GM18508 (cell line): ENCODE results near the gene MED20.

Source experiments
- ATAC-seq: cut with Tn5 transposase; IDR thresholded peaks from one replicate; pipeline ENCODE4 v1.9.1; 2021; ENCODE audit warnings: moderate number of reproducible peaks; ENCODE audit not compliant: insufficient read depth, unreplicated experiment

The MED20 gene

DNA sequence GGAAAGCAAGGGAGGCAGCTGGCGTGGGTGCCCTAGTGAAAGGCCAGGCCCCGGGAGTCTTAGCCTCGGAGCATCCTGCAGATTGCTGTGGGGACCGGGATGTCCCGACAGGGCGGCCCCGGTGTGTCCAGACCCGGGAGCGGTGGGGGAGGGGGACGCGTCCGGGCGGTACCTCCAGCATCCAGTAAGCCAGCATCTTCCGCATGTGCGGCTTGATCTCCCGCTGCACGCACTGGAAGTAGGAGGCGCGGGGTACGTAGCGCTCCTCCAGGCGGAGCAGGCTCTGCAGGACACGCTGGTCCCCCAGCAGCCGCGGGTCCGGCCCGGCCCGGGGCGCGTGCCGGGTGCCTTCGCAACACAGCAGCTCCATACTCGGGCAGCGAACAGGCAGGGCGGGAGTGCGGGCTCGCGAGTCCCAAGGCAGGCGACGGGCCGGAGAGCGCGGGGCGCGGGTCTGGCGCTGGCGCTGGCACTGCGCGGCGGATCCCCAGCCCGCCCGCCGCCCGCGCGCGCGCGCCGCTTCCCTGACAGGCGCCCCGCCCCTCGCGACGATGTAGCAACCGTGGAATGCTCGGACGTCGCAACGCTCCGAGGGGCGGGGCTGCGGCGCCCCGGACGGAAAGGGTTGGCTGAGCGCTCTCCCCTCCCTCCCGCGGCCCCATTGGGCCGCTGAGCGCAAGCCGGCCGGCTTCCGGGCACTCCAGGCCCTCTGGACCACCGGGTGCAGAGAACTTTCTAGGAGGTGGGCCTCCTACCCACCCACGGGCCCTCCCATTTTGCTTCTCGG is 20.5 kb upstream of the MED20 start, which contains the start of gene CCND3:
Gene CCND3, minus strand, starts transcription at position 529 of the 787 bp plus-strand sequence. Its CDS starts 159 bp downstream, at position 370.
- peak; percentile 51 for ATAC-seq

DNA sequence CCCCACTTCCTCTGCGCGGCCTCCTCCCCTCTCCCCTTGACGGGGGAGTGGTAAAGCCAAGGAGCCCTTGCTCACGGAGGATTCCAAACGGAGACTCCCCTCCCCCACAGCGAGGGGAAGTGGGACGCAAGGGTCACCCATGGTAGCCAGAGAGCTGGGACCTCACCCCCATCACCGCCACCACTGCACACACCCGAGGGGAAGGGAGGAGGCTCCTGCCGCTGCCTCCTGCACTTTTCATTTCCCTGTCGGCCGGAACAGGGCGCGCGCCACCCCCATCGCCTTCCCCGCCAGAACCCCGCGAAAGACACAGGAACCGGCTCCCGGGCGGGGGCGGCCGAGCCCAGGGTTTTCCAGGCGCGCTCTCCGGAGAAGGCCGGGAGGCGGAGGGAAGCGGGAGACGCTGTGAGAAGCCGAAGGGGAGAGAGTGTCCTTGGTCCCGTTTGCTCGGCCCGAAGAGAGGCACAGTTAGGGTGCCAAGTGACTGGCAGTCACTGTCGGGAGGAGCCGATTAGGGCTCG is 19.9 kb upstream of the MED20 start:
- ATAC-seq = no peak

DNA sequence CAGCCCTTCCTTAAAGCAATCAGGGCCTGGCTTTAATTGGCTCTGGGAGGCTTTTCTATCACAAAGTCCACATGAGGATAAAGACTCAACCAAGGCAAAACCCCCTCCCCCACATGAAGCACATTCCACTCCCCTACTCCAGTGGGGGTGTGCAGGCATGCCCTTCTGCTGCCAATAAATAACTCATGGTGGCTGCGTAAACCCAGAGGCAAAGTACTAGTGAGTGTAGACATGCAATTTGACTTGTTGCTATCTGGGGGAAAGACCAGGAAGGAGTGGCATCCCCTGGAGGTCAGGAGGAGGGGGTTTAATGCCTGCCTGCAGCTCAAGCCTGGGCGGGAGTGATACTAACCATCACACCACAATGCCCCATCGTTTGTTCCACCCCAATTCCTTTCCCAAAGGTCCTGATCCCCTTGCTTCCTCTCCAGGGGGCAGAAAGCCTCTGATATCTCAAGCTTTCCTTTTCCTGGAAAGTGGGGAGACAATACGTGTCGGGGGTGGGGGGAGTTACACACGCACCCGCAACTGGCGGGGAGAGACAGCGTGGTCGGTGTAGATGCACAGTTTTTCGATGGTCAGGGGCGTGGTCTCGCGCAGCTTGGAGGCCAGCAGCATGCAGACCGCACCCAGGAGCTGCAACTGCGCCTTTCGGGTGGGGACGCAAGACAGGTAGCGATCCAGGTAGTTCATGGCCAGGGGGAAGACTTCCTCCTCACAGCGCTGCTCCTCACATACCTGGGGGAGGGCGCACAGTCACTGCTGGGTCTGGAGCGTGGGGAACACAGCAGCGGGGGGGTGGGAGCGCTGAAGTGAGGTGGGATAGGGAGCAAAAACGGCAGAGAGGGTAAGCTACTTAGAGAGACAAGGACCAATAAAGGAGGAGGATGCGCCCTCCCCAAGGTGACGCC is 19.2 kb upstream of the MED20 start:
- no peak for ATAC-seq

DNA sequence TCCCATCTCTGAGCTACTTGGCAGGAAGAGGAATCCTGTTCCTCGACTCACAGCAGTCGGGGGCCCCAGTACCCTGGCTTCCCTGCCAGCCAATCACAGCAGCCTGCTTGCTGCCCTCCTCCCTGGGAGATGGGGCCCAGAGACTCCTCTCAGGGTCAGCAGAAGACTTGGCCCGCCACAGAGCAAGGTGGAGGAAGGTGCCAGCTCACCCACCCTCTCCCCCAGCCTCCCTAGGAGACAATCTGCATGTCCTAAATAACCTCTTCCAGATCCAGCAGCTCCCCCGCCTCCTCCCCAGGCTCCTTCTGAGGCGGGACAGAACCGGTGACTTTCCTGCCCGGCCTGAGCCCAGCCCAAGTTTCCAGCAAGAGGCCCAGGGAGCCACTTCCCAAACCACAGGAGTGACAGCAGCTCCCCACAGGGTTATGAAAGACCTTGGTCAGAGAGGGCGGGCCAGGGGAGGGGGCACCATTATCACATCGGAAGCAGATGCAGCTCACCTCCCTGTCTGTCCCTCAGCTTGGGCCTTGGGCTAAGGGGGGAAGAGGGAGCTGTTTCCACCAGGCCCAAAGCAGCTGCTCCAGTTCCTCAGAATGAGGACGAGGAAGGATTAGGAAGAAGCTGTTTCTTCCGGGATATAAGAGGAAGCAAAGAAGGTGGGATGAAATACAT is 18.4 kb upstream of the MED20 start:
- no peak for ATAC-seq

DNA sequence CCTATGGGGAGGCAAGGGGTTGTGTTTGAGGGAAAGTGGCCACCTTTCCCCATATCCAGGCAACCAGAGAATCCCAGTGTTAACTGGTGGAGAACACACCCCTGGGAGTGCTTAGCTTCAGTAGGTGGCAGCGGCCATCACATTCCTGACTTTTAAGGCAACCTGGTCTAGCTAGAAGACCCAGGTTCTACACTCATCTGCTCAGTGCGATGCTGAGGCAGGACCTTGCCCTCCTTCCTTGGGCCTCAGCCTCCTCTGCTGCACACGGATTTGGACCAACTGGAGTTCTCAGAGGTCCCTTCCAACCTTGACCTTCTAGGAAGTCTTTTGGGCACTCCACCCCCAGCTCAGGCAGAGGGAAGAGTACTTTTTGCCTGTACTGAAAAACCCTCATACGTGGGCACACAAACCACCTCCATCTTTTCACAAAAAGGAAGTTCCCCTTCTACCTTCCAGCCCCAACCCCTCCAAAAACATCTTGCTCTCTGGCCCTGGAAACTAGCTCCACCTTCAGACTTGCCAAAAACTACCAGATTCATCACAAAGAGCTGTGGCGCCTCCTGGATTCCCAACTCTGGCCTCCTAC is 17.7 kb upstream of the MED20 start:
- ATAC-seq = no peak

- ATAC-seq = no peak
These were observed 17.1 kb upstream of the MED20 start for GRCh38 chr6:41937861-41938574.

- ATAC-seq = no peak
These were observed 16.5 kb upstream of the MED20 start for GRCh38 chr6:41937472-41937860.

DNA sequence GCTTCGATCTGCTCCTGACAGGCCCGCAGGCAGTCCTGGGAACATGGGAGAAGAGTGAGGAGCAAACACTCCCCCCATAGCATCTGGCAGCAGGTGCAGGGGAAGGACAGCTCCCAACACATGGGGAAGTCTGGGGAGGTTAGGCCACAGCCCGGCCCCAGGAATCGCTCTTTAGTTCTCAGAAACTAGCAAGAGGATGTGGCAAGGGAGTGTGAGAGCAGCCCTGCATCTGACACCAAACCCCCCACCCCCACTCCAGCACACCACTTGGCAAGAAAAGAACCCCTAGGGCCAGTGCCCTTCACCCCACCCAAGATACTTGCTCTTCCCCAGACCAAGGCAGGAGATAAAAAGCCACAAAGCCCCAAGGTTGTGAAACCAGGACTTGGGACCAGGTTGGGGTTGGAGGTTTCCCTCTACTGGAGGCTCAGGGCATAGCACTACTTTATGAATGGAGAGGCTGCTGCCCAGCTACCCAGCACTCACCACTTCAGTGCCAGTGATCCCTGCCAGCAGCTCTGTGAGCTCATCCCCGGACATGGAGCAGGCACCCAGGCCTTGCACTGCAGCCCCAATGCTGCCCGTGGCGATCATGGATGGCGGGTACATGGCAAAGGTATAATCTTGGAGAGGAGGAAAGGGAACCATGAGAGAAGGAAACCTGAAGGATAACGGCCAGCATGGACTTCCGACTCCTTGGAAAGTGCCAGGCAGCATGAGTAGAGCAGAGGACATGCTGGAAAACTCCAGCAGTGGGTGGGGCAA is 15.3 kb upstream of the MED20 start:
- ATAC-seq = peak; percentile 56

- ATAC-seq = no peak
These were observed 14.7 kb upstream of the MED20 start for GRCh38 chr6:41935685-41936072.

- no peak for ATAC-seq
These were observed 14.2 kb upstream of the MED20 start for GRCh38 chr6:41935193-41935574.

DNA sequence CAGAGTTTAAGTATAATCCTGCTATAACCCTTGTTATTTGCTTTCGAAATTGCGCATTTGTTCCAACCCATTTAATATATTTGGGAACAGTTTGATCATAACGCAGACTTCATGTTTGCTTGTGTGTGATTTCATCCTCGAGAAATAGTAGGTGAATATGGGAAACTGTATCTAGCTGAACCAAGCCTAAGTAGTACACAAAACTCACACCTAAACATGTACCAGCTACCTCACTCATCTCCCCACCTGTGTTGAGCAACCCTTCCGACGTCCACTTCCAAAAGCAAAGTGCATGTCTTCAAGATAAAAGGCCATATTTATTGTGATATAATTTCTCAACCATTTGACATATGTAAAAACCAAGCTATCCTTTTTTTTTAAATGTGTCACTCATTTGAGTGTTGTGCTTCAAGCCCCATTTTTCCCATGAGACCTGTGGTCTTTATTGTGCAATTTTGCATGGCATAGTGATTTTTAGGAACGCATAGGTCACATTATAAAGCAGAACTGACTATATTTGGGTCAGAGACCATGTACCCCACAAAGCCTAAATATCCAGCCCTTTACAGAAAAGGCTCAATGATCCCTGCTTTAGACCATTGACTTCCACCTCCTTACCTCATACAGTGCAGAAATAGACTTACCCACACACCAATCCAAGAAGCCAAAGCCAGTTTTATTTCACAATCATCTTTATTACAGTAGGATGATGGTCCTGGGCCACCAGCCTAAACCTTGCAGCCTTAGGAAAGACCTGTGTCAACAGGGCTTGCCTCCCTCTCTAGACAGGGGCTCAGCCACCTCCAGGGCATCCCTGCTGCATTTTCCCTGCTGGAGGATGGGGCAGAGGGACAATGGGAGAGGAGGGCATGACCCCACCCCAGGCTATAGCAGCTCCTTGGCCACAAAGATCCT is 13.6 kb upstream of the MED20 start:
- no peak for ATAC-seq

DNA sequence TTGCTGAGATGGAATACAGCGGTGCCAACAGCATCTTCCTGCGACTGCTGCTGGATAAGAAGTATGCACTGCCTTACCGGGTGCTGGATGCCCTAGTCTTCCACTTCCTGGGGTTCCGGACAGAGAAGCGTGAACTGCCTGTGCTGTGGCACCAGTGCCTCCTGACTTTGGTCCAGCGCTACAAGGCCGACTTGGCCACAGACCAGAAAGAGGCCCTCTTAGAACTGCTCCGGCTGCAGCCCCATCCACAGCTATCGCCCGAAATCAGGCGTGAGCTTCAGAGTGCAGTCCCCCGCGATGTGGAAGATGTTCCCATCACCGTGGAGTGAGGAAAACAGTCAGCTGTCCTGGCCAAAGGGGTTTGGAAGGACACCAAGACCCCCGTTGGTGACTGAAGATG is 11.4 kb upstream of the MED20 start:
- no peak for ATAC-seq

GRCh38 chr6:41931792-41932191 is 10.9 kb upstream of the MED20 start:
- no peak for ATAC-seq

- no peak for ATAC-seq
These were observed 9.0 kb upstream of the MED20 start for GRCh38 chr6:41929924-41930323.

DNA sequence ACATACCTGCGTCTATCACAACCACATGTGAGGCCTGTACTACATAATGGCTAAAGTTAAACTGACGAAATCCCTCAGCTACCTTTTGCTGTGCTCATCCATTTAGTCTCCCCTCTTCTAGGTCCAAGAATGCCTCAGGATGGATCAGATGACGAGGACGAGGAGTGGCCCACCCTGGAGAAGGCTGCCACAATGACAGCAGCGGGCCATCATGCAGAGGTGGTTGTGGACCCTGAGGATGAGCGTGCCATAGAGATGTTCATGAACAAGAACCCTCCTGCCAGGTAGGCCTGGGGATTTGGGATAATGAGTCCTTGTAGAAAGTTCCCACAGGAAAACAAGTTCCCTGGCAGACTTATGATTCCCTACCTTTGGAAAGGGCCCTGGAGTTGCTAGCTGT is 6.3 kb upstream of the MED20 start:
- no peak for ATAC-seq

GRCh38 chr6:41922154-41922553 is 1.2 kb upstream of the MED20 start:
- no peak for ATAC-seq

- ATAC-seq = no peak
These were observed 716 bp upstream of the MED20 start for GRCh38 chr6:41921712-41921998.

DNA sequence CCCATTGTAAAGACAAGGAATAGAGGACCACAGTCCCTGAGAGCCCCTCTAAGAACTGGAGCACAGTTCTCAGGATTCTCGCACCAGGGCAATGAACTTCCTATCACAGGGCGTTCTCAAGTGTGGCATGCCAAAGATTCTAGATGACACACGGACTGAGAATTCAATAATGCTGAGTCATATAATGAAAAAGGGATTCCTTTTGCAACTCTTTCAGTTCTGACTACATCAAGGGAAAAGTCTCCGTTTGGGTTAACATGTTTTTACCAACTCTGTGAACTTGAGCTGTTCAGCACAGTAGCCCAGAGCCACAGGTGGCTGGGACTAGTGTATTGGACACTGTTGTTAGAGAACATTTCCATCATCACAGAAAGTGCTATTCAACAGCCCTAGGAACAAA is 3.4 kb downstream of the MED20 start:
- ATAC-seq = no peak
